ENCODE measurements around the gene GVQW3. TPM values are rescaled to one million over a fixed set of nuclear protein-coding genes. Genes with fewer than 3 reads are reported as not detected.

The GVQW3 gene
- total RNA-seq, 1 experiment from 2014 or later, result 6.2 TPM

GRCh38 chr11:76443268-76443980 lies 62.3 kb downstream of the GVQW3 start:
- peak overlapping the region; percentile 91 for H3K27ac ChIP-seq (ENCODE audit: low read depth, low read length, poor library complexity, severe bottlenecking)
- POLR2A ChIA-PET (ENCODE audit: low non-redundant PET), result no interaction called here
- no TSS peak for BruUV-seq (replicated peaks)
- H3K4me1 ChIP-seq (ENCODE audit: insufficient read depth, low read length, poor library complexity, severe bottlenecking), result peaks cover 16% of the 10 kb centered on the region
- H3K27me3 ChIP-seq (replicated peaks; ENCODE audit: insufficient read depth, low read depth, low read length, poor library complexity), result no peaks in the 10 kb centered on the region
- CTCF ChIA-PET, result no interaction called here
- peaks cover 16% of the 10 kb centered on the region for H3K36me3 ChIP-seq (ENCODE audit: insufficient read depth, low read length, poor library complexity, severe bottlenecking)
- peak overlapping the region; percentile 94 for H3K4me3 ChIP-seq (ENCODE audit: low read depth, low read length, poor library complexity, severe bottlenecking)
- H3K9me3 ChIP-seq (ENCODE audit: low read depth, low read length, poor library complexity, severe bottlenecking), result no peaks in the 10 kb centered on the region
- DNase-seq (ENCODE audit: low spot score), result no peak
- intact Hi-C loops (cut with micrococcal nuclease; ENCODE audit: unreplicated experiment), result no loop called here
- no peak for TF ChIP-seq EZH2 (IDR thresholded peaks at IDR 0.05; ENCODE audit: borderline replicate concordance, low read depth, low read length, poor library complexity, severe bottlenecking)
- TF ChIP-seq, protein P1, sequence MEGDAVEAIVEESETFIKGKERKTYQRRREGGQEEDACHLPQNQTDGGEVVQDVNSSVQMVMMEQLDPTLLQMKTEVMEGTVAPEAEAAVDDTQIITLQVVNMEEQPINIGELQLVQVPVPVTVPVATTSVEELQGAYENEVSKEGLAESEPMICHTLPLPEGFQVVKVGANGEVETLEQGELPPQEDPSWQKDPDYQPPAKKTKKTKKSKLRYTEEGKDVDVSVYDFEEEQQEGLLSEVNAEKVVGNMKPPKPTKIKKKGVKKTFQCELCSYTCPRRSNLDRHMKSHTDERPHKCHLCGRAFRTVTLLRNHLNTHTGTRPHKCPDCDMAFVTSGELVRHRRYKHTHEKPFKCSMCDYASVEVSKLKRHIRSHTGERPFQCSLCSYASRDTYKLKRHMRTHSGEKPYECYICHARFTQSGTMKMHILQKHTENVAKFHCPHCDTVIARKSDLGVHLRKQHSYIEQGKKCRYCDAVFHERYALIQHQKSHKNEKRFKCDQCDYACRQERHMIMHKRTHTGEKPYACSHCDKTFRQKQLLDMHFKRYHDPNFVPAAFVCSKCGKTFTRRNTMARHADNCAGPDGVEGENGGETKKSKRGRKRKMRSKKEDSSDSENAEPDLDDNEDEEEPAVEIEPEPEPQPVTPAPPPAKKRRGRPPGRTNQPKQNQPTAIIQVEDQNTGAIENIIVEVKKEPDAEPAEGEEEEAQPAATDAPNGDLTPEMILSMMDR (conservative IDR thresholded peaks at IDR 0.05; ENCODE audit: low read depth, low read length), result no peak

GRCh38 chr11:76444065-76444383 lies 62.9 kb downstream of the GVQW3 start:
- POLR2A ChIA-PET (ENCODE audit: low non-redundant PET), result no interaction called here
- intact Hi-C loops (cut with micrococcal nuclease; ENCODE audit: unreplicated experiment), result loop anchor here (2.0 kb wide), 1 partner anchor 63 kb away; the partner anchor contains the start of genes GVQW3 and THAP12
- Histone ChIP-seq H3K27ac (ENCODE audit: low read depth, low read length, poor library complexity, severe bottlenecking) (peak overlapping the region; percentile 91), H3K27me3 (replicated peaks; ENCODE audit: insufficient read depth, low read depth, low read length, poor library complexity) (no peaks in the 10 kb centered on the region), H3K4me1 (ENCODE audit: insufficient read depth, low read length, poor library complexity, severe bottlenecking) (peaks cover 18% of the 10 kb centered on the region), H3K9me3 (ENCODE audit: low read depth, low read length, poor library complexity, severe bottlenecking) (no peaks in the 10 kb centered on the region), H3K4me3 (ENCODE audit: low read depth, low read length, poor library complexity, severe bottlenecking) (peak overlapping the region; percentile 94), H3K36me3 (ENCODE audit: insufficient read depth, low read length, poor library complexity, severe bottlenecking) (peaks cover 20% of the 10 kb centered on the region)
- DNase-seq (ENCODE audit: low spot score), result no peak
- CTCF ChIA-PET, result no interaction called here
- no peak for TF ChIP-seq EZH2 (IDR thresholded peaks at IDR 0.05; ENCODE audit: borderline replicate concordance, low read depth, low read length, poor library complexity, severe bottlenecking)
- TF ChIP-seq, protein P1 (conservative IDR thresholded peaks at IDR 0.05; ENCODE audit: low read depth, low read length), result no peak
- BruUV-seq (replicated peaks), result TSS peak; percentile 86

DNA sequence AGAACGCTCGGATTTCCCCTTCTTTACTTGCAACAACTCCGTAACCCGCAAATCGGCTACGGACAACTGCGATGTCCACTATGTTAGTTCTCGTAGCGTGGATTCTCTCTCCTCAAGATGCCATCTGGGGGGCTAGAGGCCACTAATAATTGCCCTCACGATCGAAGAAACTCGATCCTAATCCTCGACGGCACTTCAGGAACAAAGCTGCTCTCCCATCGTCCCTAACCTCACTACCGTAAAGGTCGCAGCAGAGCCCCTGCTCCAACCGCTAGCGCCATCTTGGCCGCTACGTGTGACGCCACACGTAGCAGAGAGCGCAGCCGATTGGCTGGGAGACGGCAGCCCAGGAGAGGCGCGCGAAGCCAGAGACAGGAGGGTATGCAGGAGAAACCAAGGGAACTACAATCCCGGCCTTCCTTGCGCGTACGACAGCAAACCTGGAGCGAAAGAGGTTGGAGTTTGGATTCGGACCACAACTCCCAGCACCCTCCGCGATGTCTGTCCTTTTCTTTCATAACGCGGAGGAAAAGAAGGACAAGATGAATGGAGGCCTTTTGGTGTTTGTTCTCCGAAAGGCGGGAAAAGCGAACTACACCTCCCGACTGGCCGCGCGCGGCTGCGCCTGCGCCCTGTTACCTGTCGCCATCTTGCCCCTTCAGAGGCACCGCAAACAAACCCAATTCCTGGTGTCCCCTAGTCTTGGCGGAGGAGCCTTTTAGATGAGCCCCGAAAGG lies 63.4 kb downstream of the GVQW3 start, which contains the start of gene EMSY:
TSS of gene EMSY (plus strand) at position 635 of the 737 bp plus-strand sequence. CDS start 1,921 bp downstream, outside the sequence.
- intact Hi-C loops (cut with micrococcal nuclease; ENCODE audit: unreplicated experiment), result loop anchor here (2.0 kb wide), 1 partner anchor 64 kb away; the partner anchor contains the start of genes GVQW3 and THAP12
- CTCF ChIA-PET, result no interaction called here
- POLR2A ChIA-PET (ENCODE audit: low non-redundant PET), result no interaction called here

More for the DNA sequence above, 63.4 kb downstream of the GVQW3 start, which contains the start of gene EMSY:
- H3K27ac ChIP-seq (ENCODE audit: low read depth, low read length, poor library complexity, severe bottlenecking), result peak within 1 kb of the TSS; percentile 91
- DNase-seq (ENCODE audit: low spot score), result peak; percentile 100
- H3K4me3 ChIP-seq (ENCODE audit: low read depth, low read length, poor library complexity, severe bottlenecking), result peak within 1 kb of the TSS; percentile 94
- peaks cover 26% of the 10 kb centered on the region for H3K36me3 ChIP-seq (ENCODE audit: insufficient read depth, low read length, poor library complexity, severe bottlenecking)
- no TSS peak for BruUV-seq (replicated peaks)
- H3K9me3 ChIP-seq (ENCODE audit: low read depth, low read length, poor library complexity, severe bottlenecking), result no peaks in the 10 kb centered on the region
- H3K27me3 ChIP-seq (replicated peaks; ENCODE audit: insufficient read depth, low read depth, low read length, poor library complexity), result no peaks in the 10 kb centered on the region
- peaks cover 18% of the 10 kb centered on the region for H3K4me1 ChIP-seq (ENCODE audit: insufficient read depth, low read length, poor library complexity, severe bottlenecking)
- TF ChIP-seq, protein P1 (conservative IDR thresholded peaks at IDR 0.05; ENCODE audit: low read depth, low read length), result no peak
- no peak for TF ChIP-seq EZH2 (IDR thresholded peaks at IDR 0.05; ENCODE audit: borderline replicate concordance, low read depth, low read length, poor library complexity, severe bottlenecking)
